Activated T-cell treated with anti-CD3 and anti-CD28 coated beads for 4 hours (primary cell): ENCODE measurements around the gene LFNG.
A peak's percentile ranks its signal among the peaks of the same experiment; 100 is the strongest.

ENCODE experiments used
- DNase-seq: peaks from one replicate; pipeline ENCODE4 v3.0.0-alpha.2; 2020

The LFNG gene

DNA sequence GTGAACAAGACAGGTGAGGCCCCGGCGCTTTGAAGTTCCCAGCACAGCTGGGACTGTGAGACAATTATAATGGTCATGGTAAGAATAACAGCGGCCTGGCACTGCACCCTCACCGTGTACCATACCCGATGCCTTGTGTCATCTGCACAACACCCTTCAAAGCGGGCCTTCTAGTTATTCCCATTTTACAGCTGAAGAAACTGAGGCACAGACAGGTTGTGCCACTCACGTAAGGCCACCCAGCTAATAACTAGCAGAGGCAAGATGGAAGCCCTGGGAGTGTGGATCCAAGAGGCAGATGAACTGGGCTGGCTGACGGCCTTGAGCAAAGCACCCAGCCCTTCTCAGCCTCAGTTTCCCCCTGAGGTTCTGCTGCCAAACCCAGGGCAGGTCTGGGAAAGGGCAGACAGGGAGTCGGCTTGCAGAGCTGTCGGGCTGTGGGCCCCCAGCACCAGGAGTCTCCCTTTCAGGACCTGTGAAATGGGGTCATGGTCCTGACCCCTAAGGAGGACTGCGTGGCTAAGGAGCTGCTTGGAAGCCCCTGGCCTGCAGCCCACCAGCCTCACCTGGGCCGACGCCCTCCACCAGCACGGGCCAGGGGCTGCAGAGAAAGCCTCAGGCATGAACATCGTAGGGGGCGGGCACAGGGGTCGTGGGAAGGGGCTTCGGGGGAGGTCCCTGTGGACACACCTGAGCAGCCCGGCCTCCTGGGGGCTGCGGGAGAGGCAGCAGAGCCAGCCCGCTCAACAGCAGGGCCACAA is 15.3 kb upstream of the LFNG start:
- no peak for DNase-seq

DNA sequence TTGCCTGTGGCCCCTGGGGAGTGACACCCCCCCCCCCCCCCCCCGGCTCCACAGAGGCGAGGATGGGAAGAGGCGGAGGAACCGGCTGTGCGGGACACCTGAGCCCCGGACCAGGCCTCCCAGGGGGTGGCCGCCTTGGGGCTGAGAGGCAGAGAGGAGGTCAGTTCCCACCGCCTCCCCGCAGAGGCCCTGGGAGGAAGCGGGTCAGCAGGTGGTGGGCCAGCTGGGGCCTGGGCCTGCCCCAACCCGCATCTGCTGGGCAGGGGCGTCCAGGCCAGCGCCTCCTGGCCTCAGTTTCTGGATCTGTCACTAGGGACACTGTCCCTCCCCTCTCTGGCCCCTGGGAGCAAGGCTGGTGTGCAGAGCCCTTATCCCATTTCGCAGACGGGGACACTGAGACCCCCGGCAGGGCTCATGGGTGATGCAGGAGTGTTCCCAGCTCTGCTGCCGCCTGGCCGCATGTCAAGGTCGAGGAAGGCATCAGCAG is 14.6 kb upstream of the LFNG start:
- no peak for DNase-seq

GRCh38 chr7:2505401-2505800 is 14.2 kb upstream of the LFNG start:
- DNase-seq: no peak

GRCh38 chr7:2507208-2507916 is 12.2 kb upstream of the LFNG start:
- no peak for DNase-seq

- DNase-seq: no peak
Measured at GRCh38 chr7:2507917-2508306, 11.7 kb upstream of the LFNG start.

GRCh38 chr7:2508327-2509215 is 11.0 kb upstream of the LFNG start:
- peak; percentile 56 for DNase-seq

DNA sequence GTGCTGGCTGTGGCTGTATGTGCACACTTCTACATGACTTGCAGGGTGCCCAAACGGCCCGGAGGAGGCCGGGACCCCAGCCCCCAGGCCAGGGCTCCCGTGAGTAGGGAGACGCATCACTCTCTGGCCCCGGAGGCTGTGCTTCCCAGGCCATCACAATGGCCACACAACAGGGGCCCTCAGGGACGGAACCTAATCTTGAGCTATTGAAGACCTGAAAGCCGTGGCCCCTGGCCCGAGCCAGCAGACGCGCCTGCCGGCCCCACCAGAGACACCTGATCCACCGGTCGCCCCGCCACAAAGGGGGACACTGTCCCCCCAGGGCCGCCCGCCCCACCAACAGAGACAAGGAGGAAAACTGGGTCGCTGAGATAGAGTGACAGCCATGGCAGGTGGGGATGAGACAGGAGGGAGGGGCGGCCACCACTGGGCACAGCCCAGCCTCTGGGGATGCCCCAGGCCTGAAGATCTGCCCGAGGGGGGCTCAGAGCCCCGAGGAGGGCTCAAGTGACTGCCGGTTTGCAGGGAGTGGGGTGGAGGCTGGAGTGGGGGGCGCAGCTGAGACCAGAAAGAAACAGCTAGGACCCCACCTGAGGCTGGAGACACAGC is 10.2 kb upstream of the LFNG start:
- DNase-seq: no peak

DNA sequence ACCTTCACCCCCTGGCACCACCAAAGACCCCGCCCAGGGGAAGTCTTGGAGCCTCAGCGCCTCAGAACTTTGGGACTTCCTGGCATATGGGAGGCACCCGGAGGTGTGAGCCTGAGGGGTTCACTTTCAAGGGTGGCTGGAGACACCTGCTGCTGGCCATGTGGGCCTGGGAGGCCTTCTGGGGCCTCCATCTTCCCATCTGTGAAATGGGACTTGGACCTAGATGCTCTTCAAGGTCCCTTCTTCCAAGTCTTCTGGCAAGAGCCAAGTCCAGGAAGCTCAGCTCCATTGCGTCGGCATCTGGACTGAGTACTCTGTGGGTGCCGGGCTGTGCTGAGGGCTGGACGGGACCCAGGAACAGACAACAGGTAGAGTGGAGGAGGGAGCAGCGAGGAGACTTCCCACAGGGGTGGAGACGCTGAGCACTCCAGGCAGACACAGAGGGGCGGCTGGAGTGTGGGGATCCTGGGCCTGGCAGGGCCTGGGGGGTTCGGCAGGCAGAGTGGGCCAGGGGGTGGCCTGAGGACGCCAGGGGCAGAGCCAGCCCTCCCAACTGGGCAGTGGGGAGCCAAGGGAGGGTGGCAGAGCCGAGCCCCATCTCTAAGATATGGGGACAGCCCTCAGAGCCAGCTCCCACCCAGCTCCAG is 9.3 kb upstream of the LFNG start:
- DNase-seq: no peak

- no peak for DNase-seq
Measured at GRCh38 chr7:2510909-2511768, 8.4 kb upstream of the LFNG start.

GRCh38 chr7:2511769-2512168 is 7.8 kb upstream of the LFNG start:
- no peak for DNase-seq

- DNase-seq: no peak
Measured at GRCh38 chr7:2512179-2512661, 7.4 kb upstream of the LFNG start.

DNA sequence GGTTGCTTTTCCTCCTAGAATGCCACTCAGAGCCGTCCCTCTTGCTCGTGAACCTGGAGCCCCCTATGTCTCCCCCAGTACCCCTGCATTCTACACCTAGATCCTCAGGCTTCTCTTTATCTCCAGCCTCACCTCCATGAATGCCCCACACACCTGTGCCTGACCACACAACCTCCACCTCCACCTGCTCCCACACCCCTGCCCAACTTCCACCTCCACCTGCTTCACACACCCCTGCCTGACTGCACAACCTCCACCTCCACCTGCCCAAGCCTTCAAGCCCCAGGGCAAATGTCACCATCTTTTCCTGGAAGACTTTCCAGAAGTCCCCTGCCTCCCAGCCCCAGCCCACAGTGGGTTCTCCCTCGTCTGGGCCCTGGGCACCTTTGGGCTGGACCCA is 6.9 kb upstream of the LFNG start:
- no peak for DNase-seq

DNA sequence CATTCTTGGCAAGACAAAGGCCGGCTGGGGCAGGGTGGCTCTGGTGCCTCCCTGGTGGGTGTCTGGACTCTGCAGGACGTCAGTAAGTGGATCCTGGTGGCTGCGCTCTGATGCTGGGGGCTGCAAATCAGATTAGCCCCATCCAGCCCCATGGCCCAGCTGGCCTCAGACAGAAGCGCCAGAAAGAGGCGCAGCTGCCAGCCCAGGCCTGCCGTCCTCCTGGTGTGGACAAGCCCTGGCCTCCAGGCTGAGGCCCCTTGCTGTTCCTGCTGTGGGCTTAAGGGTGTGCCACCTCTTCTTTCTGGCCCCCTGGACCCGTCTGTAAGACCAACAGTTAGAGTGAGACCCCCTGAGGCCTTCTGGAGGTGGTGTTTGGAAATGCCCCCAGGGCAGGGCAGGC is 5.9 kb upstream of the LFNG start:
- DNase-seq: no peak

DNA sequence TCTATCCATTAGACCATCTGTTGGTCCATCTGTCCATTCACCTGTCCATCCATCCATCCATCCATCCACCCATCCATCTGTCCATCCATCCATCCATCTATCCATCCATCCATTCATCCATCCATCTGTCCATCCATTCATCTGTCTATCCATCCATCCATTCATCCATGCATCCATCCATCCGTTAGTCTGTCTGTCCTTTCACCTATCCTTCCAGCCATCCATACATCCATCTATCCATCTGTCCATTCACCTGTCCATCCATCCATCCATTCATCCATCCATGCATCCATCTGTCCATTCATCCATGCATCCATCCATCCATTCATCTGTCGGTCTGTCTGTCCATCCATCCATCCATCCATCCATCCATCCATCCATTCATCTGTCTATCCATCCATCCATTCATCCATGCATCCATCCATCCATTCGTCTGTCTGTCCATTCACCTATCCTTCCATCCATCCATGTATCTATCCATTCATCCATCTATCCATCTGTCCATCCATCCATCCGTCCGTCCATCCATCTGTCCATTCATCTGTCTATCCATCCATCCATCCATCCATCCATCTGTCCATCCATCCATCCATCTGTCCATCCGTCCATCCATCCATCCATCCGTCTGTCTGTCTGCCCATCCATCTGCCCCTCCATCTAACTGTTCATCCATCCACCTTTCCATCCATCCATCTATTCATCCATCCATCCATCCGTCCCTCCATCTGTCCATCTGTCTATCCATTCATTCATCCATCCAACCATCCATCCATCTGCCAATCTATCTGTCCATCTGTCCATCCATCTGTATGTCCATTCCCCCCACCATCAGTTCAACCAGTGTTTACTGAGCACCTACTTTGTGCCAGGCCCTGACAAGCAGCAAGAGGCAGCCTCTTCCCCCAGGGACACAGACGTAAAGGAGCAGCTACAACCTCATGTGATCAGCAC is 4.8 kb upstream of the LFNG start:
- no peak for DNase-seq

- no peak for DNase-seq
Measured at GRCh38 chr7:2515424-2516193, 4.0 kb upstream of the LFNG start.

- DNase-seq: no peak
Measured at GRCh38 chr7:2516194-2516555, 3.4 kb upstream of the LFNG start.

DNA sequence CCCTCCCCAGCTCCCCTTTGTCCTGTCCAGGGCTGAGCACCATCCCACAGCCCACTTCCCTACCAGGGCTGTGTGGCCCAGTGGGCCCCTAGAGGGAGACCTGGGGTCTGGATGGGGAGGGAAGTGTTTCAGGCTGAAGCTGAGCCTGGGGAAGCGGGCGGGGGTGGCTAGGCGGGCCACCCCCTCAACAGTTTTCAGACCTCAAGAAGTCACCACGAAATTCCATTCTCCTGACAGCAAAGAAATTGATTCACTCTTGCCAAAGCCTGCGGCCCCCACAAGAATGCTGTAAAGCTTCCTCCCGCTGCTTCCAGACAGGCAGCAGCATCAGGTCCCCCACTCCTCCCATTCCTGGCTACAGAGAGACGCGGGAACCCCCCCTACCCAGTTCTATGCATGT is 2.5 kb upstream of the LFNG start:
- no peak for DNase-seq

DNA sequence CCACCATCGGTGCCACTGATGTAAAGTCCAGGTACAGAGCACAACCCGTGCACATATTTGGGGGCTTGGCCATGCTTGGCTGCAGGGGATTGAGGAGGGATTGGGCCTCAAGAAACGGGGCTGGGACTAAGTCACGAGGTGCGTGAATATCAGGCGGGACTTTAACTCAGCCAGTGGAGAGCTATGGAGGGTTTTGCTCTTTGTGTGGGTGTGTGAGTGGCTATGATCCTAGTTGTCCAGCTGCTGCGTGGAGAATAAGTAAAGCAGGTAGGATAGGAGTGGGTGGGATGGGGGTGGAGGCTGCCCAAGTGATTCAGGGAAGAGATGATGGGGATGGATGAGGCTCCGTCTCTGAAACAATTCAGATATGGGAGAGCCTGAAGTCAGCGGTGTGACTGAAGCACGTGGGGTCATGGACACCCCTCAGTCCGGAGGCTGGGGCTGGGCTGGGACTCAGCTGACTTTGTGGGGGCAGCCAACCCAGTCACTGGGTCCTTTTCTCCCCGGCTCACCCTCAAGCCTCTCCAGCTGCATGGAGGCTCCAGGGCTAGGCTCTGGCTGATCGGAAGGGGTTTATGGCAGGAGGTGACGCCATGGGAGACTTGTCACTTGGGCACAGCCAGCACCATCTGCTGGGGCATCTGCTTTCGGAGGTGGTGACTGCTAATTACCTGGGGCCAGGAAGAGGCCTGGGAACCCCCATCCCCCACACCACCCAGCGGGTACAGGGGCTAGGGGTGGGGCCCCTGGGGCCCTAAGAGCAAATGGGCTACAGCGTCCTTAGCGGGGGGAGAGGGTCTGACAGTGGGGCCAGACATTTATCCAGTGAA is 1.7 kb upstream of the LFNG start:
- DNase-seq: no peak

GRCh38 chr7:2518737-2519118 is 846 bp upstream of the LFNG start:
- DNase-seq: no peak
